ENCODE results near the gene LRRC3C.
A peak's percentile ranks its signal among the peaks of the same experiment; 100 is the strongest.

LRRC3C gene

DNA sequence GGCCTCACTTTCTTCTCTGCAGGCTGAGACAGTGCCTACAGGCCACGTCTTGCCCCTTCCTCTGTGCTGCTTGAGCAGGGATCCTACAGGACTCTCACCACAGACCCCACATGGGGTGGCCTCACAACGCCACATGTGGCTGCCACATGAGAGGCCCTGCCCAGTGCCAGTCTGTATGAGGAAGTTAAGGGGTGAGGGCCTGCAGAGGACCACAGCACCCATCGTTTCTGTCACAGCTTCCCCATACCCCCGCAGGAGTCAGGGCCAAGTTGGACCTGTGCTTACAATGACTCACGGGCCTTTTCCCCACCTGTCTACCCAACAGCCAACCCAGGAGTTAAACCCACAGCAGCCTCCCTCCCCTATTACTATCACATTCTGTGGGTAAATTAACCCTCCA, 6.2 kb upstream of the LRRC3C start:
- peak overlapping the region; percentile 41 for H3K4me2 ChIP-seq (ENCODE audit: low read depth, low read length, poor library complexity, severe bottlenecking)
- peaks cover 33% of the 10 kb centered on the region for H3K79me2 ChIP-seq (ENCODE audit: insufficient read depth, low read length)
- H3K4me3 ChIP-seq (ENCODE audit: low read length, poor library complexity, severe bottlenecking): no peak overlapping the region
- H3K9me2 ChIP-seq (replicated peaks; ENCODE audit: low read depth, low read length): no peaks in the 10 kb centered on the region
- H2AFZ ChIP-seq (ENCODE audit: low read length): no peak overlapping the region
- peaks cover 20% of the 10 kb centered on the region for H4K20me1 ChIP-seq (ENCODE audit: insufficient read depth, low read length, poor library complexity, severe bottlenecking)
- no peaks in the 10 kb centered on the region for H3K27me3 ChIP-seq (ENCODE audit: insufficient read depth, low read length, poor library complexity, severe bottlenecking)
- TF ChIP-seq CTCF (conservative IDR thresholded peaks at IDR 0.05; ENCODE audit: low read length): no peak
- no peak for TF ChIP-seq EZH2phosphoT487 (IDR thresholded peaks at IDR 0.05; ENCODE audit: borderline replicate concordance)
- no peak overlapping the region for H3K9ac ChIP-seq (ENCODE audit: low read depth, low read length, poor library complexity, severe bottlenecking)
- no peaks in the 10 kb centered on the region for H3F3A ChIP-seq (ENCODE audit: low read depth)
- H3K4me1 ChIP-seq (ENCODE audit: insufficient read depth, low read length, poor library complexity, severe bottlenecking): peaks cover 34% of the 10 kb centered on the region
- no peaks in the 10 kb centered on the region for H3K9me3 ChIP-seq (ENCODE audit: insufficient read depth, low read depth, low read length)
- H3K36me3 ChIP-seq (ENCODE audit: insufficient read depth, low read length): peaks cover 19% of the 10 kb centered on the region; the same call in 1 of the 2 replicates

GRCh38 chr17:39922006-39922405, 5.5 kb upstream of the LRRC3C start:
- Histone ChIP-seq H3K9me2 (replicated peaks; ENCODE audit: low read depth, low read length) (no peaks in the 10 kb centered on the region), H3K9ac (ENCODE audit: low read depth, low read length, poor library complexity, severe bottlenecking) (no peak overlapping the region), H3K79me2 (ENCODE audit: insufficient read depth, low read length) (peaks cover 40% of the 10 kb centered on the region), H3K9me3 (ENCODE audit: insufficient read depth, low read depth, low read length) (no peaks in the 10 kb centered on the region), H3K36me3 (ENCODE audit: insufficient read depth, low read length) (peaks cover 19% of the 10 kb centered on the region; the same call in 1 of the 2 replicates), H3F3A (ENCODE audit: low read depth) (no peaks in the 10 kb centered on the region), H3K4me3 (ENCODE audit: low read length, poor library complexity, severe bottlenecking) (no peak overlapping the region), H3K4me2 (ENCODE audit: low read depth, low read length, poor library complexity, severe bottlenecking) (no peak overlapping the region), H3K4me1 (ENCODE audit: insufficient read depth, low read length, poor library complexity, severe bottlenecking) (peaks cover 34% of the 10 kb centered on the region), H4K20me1 (ENCODE audit: insufficient read depth, low read length, poor library complexity, severe bottlenecking) (peaks cover 26% of the 10 kb centered on the region), H3K27me3 (ENCODE audit: insufficient read depth, low read length, poor library complexity, severe bottlenecking) (no peaks in the 10 kb centered on the region), H2AFZ (ENCODE audit: low read length) (no peak overlapping the region)
- TF ChIP-seq EZH2phosphoT487 (IDR thresholded peaks at IDR 0.05; ENCODE audit: borderline replicate concordance) (no peak), CTCF (conservative IDR thresholded peaks at IDR 0.05; ENCODE audit: low read length) (no peak)

DNA sequence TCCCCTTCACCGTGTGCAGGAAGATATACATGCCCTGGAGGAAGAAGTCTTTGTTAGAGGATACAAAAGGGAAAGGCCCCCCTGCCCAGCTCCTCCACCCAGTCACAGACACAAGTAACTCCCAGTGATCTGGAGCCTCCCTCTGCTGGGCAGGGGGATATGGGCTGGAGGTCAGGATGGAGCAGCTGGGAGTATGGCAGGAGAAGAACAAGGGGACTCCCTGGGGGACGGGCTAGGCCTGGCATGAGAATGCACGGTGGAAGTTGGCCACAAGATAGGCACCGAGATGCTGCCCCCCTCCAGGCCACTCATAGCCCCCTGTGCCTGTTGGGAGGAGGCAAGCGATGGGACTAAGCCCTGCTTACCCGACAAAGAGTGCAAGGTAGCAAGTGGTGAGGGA, 4.3 kb upstream of the LRRC3C start:
- H3K36me3 ChIP-seq (ENCODE audit: insufficient read depth, low read length): peaks cover 19% of the 10 kb centered on the region; the same call in 1 of the 2 replicates

More for the DNA sequence above, 4.3 kb upstream of the LRRC3C start:
- Histone ChIP-seq H3K79me2 (ENCODE audit: insufficient read depth, low read length) (peaks cover 47% of the 10 kb centered on the region), H3K9me2 (replicated peaks; ENCODE audit: low read depth, low read length) (no peaks in the 10 kb centered on the region), H2AFZ (ENCODE audit: low read length) (no peak overlapping the region), H3K4me3 (ENCODE audit: low read length, poor library complexity, severe bottlenecking) (no peak overlapping the region), H3K4me2 (ENCODE audit: low read depth, low read length, poor library complexity, severe bottlenecking) (peak overlapping the region; percentile 15), H3K4me1 (ENCODE audit: insufficient read depth, low read length, poor library complexity, severe bottlenecking) (peaks cover 41% of the 10 kb centered on the region), H3F3A (ENCODE audit: low read depth) (no peaks in the 10 kb centered on the region), H3K9me3 (ENCODE audit: insufficient read depth, low read depth, low read length) (no peaks in the 10 kb centered on the region), H3K9ac (ENCODE audit: low read depth, low read length, poor library complexity, severe bottlenecking) (no peak overlapping the region), H4K20me1 (ENCODE audit: insufficient read depth, low read length, poor library complexity, severe bottlenecking) (peaks cover 29% of the 10 kb centered on the region), H3K27me3 (ENCODE audit: insufficient read depth, low read length, poor library complexity, severe bottlenecking) (no peaks in the 10 kb centered on the region)
- TF ChIP-seq CTCF (conservative IDR thresholded peaks at IDR 0.05; ENCODE audit: low read length): no peak
- TF ChIP-seq EZH2phosphoT487 (IDR thresholded peaks at IDR 0.05; ENCODE audit: borderline replicate concordance): no peak

Measured in Loucy (cell line).